GM19452 (cell line): Measurements from ENCODE around the gene DNAL1.

Source experiments
- ATAC-seq: cut with Tn5 transposase; IDR thresholded peaks from one replicate; pipeline ENCODE4 v1.9.1; 2021; ENCODE audit not compliant: unreplicated experiment

Gene DNAL1

GRCh38 chr14:73741876-73742519, 97.2 kb downstream of the DNAL1 start:
- no peak for ATAC-seq

- ATAC-seq: no peak
Observed at GRCh38 chr14:73742520-73743238, 97.9 kb downstream of the DNAL1 start.

GRCh38 chr14:73743431-73743931, 98.7 kb downstream of the DNAL1 start:
- ATAC-seq: peak; percentile 56

- no peak for ATAC-seq
Observed at GRCh38 chr14:73744175-73744867, 99.5 kb downstream of the DNAL1 start.

GRCh38 chr14:73744874-73745529, 100.2 kb downstream of the DNAL1 start:
- ATAC-seq: no peak

- ATAC-seq: no peak
Observed at GRCh38 chr14:73745571-73746519, 101.1 kb downstream of the DNAL1 start.

GRCh38 chr14:73746520-73747378, 102.0 kb downstream of the DNAL1 start:
- ATAC-seq: no peak

GRCh38 chr14:73747379-73748211, 102.8 kb downstream of the DNAL1 start:
- ATAC-seq: no peak

GRCh38 chr14:73748858-73749357, 104.1 kb downstream of the DNAL1 start:
- ATAC-seq: no peak

- no peak for ATAC-seq
Observed at GRCh38 chr14:73749706-73750530, 105.1 kb downstream of the DNAL1 start.

GRCh38 chr14:73750531-73750901, 105.7 kb downstream of the DNAL1 start:
- no peak for ATAC-seq

GRCh38 chr14:73751157-73751691, 106.4 kb downstream of the DNAL1 start:
- ATAC-seq: no peak

GRCh38 chr14:73752297-73752992, 107.7 kb downstream of the DNAL1 start:
- no peak for ATAC-seq
